Psoas muscle (tissue), 8 donors: Measurements from ENCODE around the gene PDE8B. TPM values are rescaled to one million over a fixed set of nuclear protein-coding genes. Genes with fewer than 3 reads are reported as not detected.

Source experiments
- ATAC-seq, 4 donors: fragments of 200-7000 bp; cut with Tn5 transposase; one replicate each; pipeline ENCODE4 v1.9.1; 2020; ENCODE audit warnings: moderate library complexity in 3 of 4, mild to moderate bottlenecking in 2 of 4
- DNase-seq, 2 donors: peaks; one replicate each; pipeline ENCODE4 v3.0.0-alpha.2; 2020
- H3K27ac ChIP-seq: fragments of 200-600 bp; one replicate; pipeline ENCODE4 v1.8.0; 2022
- H3K27me3 ChIP-seq, 3 donors: fragments of 200-600 bp in 1 of 3; one replicate each; pipeline versions ENCODE4 v1.6.1 to v1.8.0; 2013 to 2022; ENCODE audit warnings: low read length in 2 of 3, mild to moderate bottlenecking in 2 of 3, moderate library complexity in 1 of 3; ENCODE audit not compliant: insufficient read depth in 3 of 3
- H3K36me3 ChIP-seq, 2 donors: fragments of 200-600 bp in 1 of 2; one replicate each; pipeline versions ENCODE4 v1.6.1 to v1.8.0; 2013 to 2022; ENCODE audit warnings: low read depth in 1 of 2, mild to moderate bottlenecking in 1 of 2, moderate library complexity in 1 of 2; ENCODE audit not compliant: insufficient read depth in 1 of 2
- H3K4me1 ChIP-seq: fragments of 200-600 bp; one replicate; pipeline ENCODE4 v1.8.0; 2022
- H3K4me3 ChIP-seq: fragments of 200-600 bp; one replicate; pipeline ENCODE4 v1.8.0; 2022; ENCODE audit warnings: mild to moderate bottlenecking
- H3K9me3 ChIP-seq: fragments of 200-600 bp; one replicate; pipeline ENCODE4 v1.8.0; 2022
- WGBS, 3 donors: extraction: QIAGEN DNeasy Blood & Tissue Kit; methylation state at CpG; one replicate each; pipeline versions ENCODE4 v1.1.6 to v1.1.7; 2013; 5-methylcytosine and 5-hydroxymethylcytosine counted together
- intact Hi-C, 2 donors: fragments of 100-400 bp; cut with DNase I; formaldehyde crosslinking; loops; one replicate each; pipeline versions ENCODE4 v1.11.0 to v1.14.2; 2022
- polyA plus RNA-seq, 3 donors: library from polyadenylated mRNA; stranded (reverse); fragments of 200-250 nt; gene quantifications; one replicate each; pipeline ENCODE4 v1.2.3, GENCODE V29; 2013
- total RNA-seq, 4 donors: library from RNA; stranded (reverse); fragmentation: NEBNext Ultra II Directional in 2 of 4; extraction: Animal tissue kit (Norgen Biotek cat#: 25700) in 2 of 4; gene quantifications; one replicate each; pipeline versions ENCODE4 v1.2.1 to v1.2.4, GENCODE V29; 2021 to 2023
- TF ChIP-seq, protein P1 (sequence below): fragments of 200-600 bp; IDR thresholded peaks from one replicate; pipeline ENCODE4 v1.8.0; 2022; ENCODE audit warnings: antibody characterized with exemption
- donor health status: healthy with polysubstance abuse.
- donor health status: DM: no; HTN: no; CAD: no; lungs with moderate emphysema.
- donor health status: Bipolar disorder and iron deficiency.
- donor health status: healthy.
- donor health status: DM: yes; HTN: yes; CAD: no.
- donor health status: DM: no; HTN: no; CAD: no.
- donor health status: DM: no; HTN: no; CAD: no.
- donor health status: DM: yes; HTN: yes; CAD: no.

The PDE8B gene
- total and polyA plus RNA-seq, 7 donors, result 0.12 to 2.9 (median 0.46) TPM

DNA sequence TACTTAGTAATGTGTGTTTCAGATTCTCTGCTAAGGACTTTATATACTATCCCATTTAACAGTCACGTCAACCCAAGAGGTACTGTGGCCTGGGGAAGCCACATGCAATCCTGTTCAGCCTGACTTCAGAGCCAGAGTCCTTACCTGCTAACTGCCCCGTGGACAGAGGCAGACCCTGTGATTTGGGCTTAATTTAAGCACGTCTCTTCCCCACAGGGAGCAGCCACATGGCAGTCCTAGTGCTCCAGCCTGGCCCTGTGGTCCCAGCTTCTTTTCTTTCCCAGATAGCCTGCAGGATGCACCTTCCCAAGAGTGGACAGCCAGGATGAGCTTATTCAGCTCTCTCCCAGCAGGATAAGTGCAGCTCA lies 71.5 kb downstream of the PDE8B start:
- DNase-seq, result no peak
- no peak overlapping the region for H3K27ac ChIP-seq
- no peak overlapping the region for H3K4me3 ChIP-seq
- ATAC-seq, result no peak
- no peaks in the 10 kb centered on the region for H3K36me3 ChIP-seq
- no peaks in the 10 kb centered on the region for H3K4me1 ChIP-seq
- intact Hi-C loops, result no loop called here
- TF ChIP-seq, protein P1, sequence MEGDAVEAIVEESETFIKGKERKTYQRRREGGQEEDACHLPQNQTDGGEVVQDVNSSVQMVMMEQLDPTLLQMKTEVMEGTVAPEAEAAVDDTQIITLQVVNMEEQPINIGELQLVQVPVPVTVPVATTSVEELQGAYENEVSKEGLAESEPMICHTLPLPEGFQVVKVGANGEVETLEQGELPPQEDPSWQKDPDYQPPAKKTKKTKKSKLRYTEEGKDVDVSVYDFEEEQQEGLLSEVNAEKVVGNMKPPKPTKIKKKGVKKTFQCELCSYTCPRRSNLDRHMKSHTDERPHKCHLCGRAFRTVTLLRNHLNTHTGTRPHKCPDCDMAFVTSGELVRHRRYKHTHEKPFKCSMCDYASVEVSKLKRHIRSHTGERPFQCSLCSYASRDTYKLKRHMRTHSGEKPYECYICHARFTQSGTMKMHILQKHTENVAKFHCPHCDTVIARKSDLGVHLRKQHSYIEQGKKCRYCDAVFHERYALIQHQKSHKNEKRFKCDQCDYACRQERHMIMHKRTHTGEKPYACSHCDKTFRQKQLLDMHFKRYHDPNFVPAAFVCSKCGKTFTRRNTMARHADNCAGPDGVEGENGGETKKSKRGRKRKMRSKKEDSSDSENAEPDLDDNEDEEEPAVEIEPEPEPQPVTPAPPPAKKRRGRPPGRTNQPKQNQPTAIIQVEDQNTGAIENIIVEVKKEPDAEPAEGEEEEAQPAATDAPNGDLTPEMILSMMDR, result no peak
- 62 to 72% (median 69%) methylated on average over 3 of the region's 3 CpGs for WGBS, 3 donors
- no peaks in the 10 kb centered on the region for H3K27me3 ChIP-seq
- no peaks in the 10 kb centered on the region for H3K9me3 ChIP-seq

GRCh38 chr5:77282337-77283027 lies 72.0 kb downstream of the PDE8B start:
- peak in 1 of 2 donors; percentile 14 for DNase-seq
- Histone ChIP-seq H3K27me3 (no peaks in the 10 kb centered on the region), H3K36me3 (no peaks in the 10 kb centered on the region), H3K4me1 (no peaks in the 10 kb centered on the region), H3K27ac (no peak overlapping the region), H3K4me3 (no peak overlapping the region), H3K9me3 (no peaks in the 10 kb centered on the region)
- peak in 1 of 4 donors; percentile 84 for ATAC-seq
- TF ChIP-seq, protein P1, result no peak
- intact Hi-C loops, result no loop called here
- 49 to 65% (median 63%) methylated on average over 11 of the region's 11 CpGs for WGBS, 3 donors

DNA sequence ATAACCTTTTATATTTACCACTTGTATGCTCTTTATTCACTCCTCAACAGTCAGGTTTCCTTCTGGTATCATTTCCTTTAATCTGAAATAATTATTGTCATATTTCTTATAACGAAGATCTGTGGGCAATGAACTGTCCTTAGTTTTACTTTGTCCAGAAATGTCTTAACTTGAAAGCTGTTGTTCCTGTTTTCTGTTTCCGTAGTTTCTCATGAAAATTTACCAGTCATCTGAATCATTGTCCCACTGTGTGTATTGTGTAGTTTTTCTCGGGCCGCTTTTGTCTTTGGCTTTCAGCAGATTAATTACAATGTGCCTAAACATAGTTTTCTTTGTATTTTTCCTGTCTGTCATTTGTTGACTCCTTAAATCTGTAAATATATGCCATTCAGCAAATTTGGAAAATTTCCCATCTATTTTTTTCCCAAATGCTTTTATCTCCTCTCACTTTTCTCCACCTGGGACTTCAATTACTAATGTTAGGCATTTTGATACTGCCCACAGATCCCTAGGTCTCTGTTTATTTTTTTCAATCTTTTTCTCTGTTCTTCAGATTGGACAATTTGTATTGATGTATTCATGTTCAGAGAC lies 74.9 kb downstream of the PDE8B start:
- Histone ChIP-seq H3K27ac (no peak overlapping the region), H3K9me3 (no peaks in the 10 kb centered on the region), H3K27me3 (no peaks in the 10 kb centered on the region), H3K4me1 (no peaks in the 10 kb centered on the region), H3K36me3 (no peaks in the 10 kb centered on the region), H3K4me3 (no peak overlapping the region)
- intact Hi-C loops, result no loop called here
- ATAC-seq, result no peak
- TF ChIP-seq, protein P1, result no peak
- DNase-seq, result no peak
- 84 to 86% (median 85%) methylated on average over 4 of the region's 4 CpGs for WGBS, 3 donors

GRCh38 chr5:77292026-77292757 lies 81.7 kb downstream of the PDE8B start:
- intact Hi-C loops, result no loop called here
- TF ChIP-seq, protein P1, result no peak

More at GRCh38 chr5:77292026-77292757, 81.7 kb downstream of the PDE8B start:
- DNase-seq (no peak), ATAC-seq (no peak)
- Histone ChIP-seq H3K36me3 (no peaks in the 10 kb centered on the region), H3K9me3 (no peaks in the 10 kb centered on the region), H3K4me1 (no peaks in the 10 kb centered on the region), H3K27ac (no peak overlapping the region), H3K4me3 (no peak overlapping the region), H3K27me3 (no peaks in the 10 kb centered on the region)
- WGBS, 3 donors, result 58 to 72% (median 70%) methylated on average over 3 of the region's 3 CpGs
